ENCODE results near the gene RAD50. TPM values are rescaled to one million over a fixed set of nuclear protein-coding genes. Genes with fewer than 3 reads are reported as not detected.

Gene RAD50
- total and polyA plus RNA-seq, 7 donors = 6.0 to 34.6 (median 20.0) TPM

DNA sequence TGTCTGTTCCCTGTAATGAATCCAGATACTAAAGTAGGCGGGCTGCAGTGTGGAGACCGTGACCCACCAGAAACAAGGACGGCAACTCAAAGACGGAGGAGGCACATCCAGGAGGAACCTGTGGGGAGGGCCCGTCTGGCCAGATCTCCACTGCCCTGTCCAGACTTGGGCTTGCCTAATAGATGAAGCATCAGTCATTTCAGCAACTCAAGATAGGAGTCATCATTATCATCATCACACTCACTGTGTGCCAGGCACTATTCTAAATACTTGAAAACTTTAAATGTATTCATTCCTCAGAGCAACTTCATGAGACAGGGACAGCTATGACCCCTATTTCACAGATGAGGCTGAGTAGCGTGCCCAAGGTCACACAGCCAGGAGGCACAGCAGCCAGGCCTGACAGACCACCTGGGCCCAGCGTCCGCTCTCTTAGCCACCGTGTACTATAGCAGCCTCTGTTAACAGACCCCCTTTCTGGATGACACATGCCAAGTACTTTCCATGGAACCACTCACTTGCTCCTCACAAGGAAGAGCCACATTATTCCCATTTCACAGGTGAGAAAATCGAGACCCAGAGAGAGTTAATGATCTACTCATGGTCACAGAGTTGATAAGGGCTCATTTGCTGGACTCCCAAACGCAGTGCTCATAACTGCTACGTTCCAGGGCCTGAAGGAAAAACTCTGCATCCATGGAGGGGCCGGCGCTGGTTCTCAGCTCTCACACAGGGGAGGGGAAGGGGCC is 112.1 kb downstream of the RAD50 start:
- no peak for DNase-seq
- Histone ChIP-seq H3K4me1 (peaks cover 0 to under 1% (median under 1%) of the 10 kb centered on the region in 4 donors), H3K27me3 (no peaks in the 10 kb centered on the region), H3K36me3 (no peaks in the 10 kb centered on the region), H3K9me3 (no peaks in the 10 kb centered on the region), H3K4me3 (no peak overlapping the region), H3K27ac (no peak overlapping the region)
- intact Hi-C loops (cut with DNase I) = no loop called here
- 90 to 93% methylated on average over 14 of the region's 14 CpGs for WGBS, 2 donors
- no peak for TF ChIP-seq CTCF (IDR thresholded peaks at IDR 0.05)
- no peak for TF ChIP-seq EP300 (IDR thresholded peaks at IDR 0.05)
- TF ChIP-seq POLR2AphosphoS5 (IDR thresholded peaks at IDR 0.05) = no peak
- no peak for TF ChIP-seq POLR2A (IDR thresholded peaks at IDR 0.05)

GRCh38 chr5:132669455-132669820 is 112.7 kb downstream of the RAD50 start:
- intact Hi-C loops (cut with DNase I) = no loop called here
- Histone ChIP-seq H3K27ac (no peak overlapping the region), H3K4me3 (no peak overlapping the region), H3K36me3 (no peaks in the 10 kb centered on the region), H3K27me3 (no peaks in the 10 kb centered on the region), H3K4me1 (peaks cover 0 to 6% (median 5%) of the 10 kb centered on the region in 4 donors), H3K9me3 (no peaks in the 10 kb centered on the region)
- no peak for DNase-seq
- TF ChIP-seq POLR2A (IDR thresholded peaks at IDR 0.05) (no peak), POLR2AphosphoS5 (IDR thresholded peaks at IDR 0.05) (no peak), CTCF (IDR thresholded peaks at IDR 0.05) (no peak)
- 79 to 86% methylated on average over 7 of the region's 7 CpGs for WGBS, 2 donors

DNA sequence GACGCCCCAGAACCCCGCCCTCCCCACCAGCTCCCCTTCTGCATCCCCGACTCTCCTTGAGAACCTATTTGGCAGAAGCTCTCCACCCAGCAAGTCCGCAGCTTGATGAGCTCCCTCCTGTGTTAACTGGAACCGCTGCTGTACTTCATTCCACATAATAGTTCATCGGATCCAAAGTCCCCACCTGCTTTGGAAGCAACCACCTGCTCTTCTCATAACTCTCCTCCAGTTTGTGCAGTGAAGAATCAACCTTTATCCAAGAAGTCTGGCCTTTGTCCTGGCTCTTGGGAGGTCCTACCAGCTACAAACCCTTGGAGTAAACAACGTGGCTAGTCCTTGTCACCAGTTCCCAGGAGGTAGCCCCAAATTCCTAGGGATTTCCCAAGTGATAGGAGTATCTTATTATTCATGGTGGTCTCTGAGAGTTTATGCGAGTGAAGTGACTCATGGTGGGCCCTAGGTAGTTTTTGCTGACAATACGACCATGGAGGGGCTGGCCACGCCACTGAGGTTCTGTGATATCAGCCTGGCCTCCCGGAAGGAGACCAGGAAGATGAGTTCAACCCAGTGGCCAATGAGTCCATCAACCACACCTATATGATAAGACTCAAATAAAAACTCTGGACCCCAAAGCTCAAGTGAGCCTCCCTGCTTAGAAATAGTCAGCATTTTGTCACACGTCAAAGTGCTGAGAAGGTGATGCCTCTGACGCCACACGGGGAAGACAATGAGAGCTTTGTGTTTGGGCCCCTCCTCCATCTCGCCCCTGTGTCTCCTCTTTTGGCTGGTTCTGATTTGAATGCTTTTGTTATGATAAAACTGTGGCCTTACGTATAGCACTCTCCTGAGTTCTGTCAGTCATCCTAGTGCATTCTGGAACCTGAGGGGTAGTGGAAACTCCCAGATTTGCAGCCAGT is 113.4 kb downstream of the RAD50 start:
- Histone ChIP-seq H3K36me3 (no peaks in the 10 kb centered on the region), H3K4me3 (no peak overlapping the region), H3K4me1 (peaks cover 0 to 14% (median 13%) of the 10 kb centered on the region in 4 donors), H3K27ac (no peak overlapping the region), H3K27me3 (no peaks in the 10 kb centered on the region), H3K9me3 (no peaks in the 10 kb centered on the region)
- 69 to 86% methylated on average over 16 of the region's 16 CpGs for WGBS, 2 donors
- no peak for DNase-seq
- no peak for TF ChIP-seq EP300 (IDR thresholded peaks at IDR 0.05)
- no peak for TF ChIP-seq POLR2A (IDR thresholded peaks at IDR 0.05)
- TF ChIP-seq POLR2AphosphoS5 (IDR thresholded peaks at IDR 0.05) = no peak
- intact Hi-C loops (cut with DNase I) = no loop called here

GRCh38 chr5:132671000-132671399 is 114.2 kb downstream of the RAD50 start:
- intact Hi-C loops (cut with DNase I) = no loop called here
- no peak for DNase-seq
- H3K4me1 ChIP-seq = peaks cover 0 to 15% (median 14%) of the 10 kb centered on the region in 4 donors
- no peak overlapping the region for H3K27ac ChIP-seq
- no peaks in the 10 kb centered on the region for H3K27me3 ChIP-seq
- TF ChIP-seq POLR2A (IDR thresholded peaks at IDR 0.05) = no peak
- no peak for TF ChIP-seq POLR2AphosphoS5 (IDR thresholded peaks at IDR 0.05)
- TF ChIP-seq CTCF (IDR thresholded peaks at IDR 0.05) = no peak
- no peaks in the 10 kb centered on the region for H3K9me3 ChIP-seq
- no peaks in the 10 kb centered on the region for H3K36me3 ChIP-seq
- H3K4me3 ChIP-seq = no peak overlapping the region
- WGBS, 2 donors = 99% methylated on average over 3 of the region's 3 CpGs

DNA sequence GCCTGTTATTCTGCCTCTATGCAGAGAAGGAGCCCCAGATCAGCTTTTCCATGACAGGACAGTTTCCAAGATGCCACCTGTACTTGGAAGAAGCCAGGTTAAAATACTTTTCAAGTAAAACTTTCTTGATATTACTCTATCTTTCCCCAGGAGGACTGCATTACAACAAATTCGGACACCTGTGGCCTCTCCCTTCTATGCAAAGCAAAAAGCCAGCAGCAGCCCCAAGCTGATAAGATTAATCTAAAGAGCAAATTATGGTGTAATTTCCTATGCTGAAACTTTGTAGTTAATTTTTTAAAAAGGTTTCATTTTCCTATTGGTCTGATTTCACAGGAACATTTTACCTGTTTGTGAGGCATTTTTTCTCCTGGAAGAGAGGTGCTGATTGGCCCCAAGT is 116.7 kb downstream of the RAD50 start:
- WGBS, 2 donors = 79 to 86% methylated on average over 1 of the region's 1 CpG
- no peak overlapping the region for H3K4me3 ChIP-seq
- H3K27ac ChIP-seq = no peak overlapping the region
- peaks cover 0 to 28% (median 24%) of the 10 kb centered on the region in 4 donors for H3K4me1 ChIP-seq
- no peaks in the 10 kb centered on the region for H3K36me3 ChIP-seq
- no peak for TF ChIP-seq POLR2A (IDR thresholded peaks at IDR 0.05)
- TF ChIP-seq EP300 (IDR thresholded peaks at IDR 0.05) = no peak
- no peak for TF ChIP-seq CTCF (IDR thresholded peaks at IDR 0.05)
- TF ChIP-seq POLR2AphosphoS5 (IDR thresholded peaks at IDR 0.05) = no peak
- intact Hi-C loops (cut with DNase I) = no loop called here
- DNase-seq = no peak
- no peaks in the 10 kb centered on the region for H3K9me3 ChIP-seq
- H3K27me3 ChIP-seq = no peaks in the 10 kb centered on the region
